IMR-90 (cell line): ENCODE data around the gene EPAS1. TPM values are rescaled to one million over a fixed set of nuclear protein-coding genes. Genes with fewer than 3 reads are reported as not detected.

Experiments
- ATAC-seq: fragments of 200-7000 bp; cut with Tn5 transposase; 2 replicates; pipeline ENCODE4 v1.9.1; 2020; ENCODE audit warnings: low read depth, mild to moderate bottlenecking, moderate library complexity
- BruUV-seq: library from RNA; stranded (reverse); fragments of 400-500 nt; replicated peaks from 2 replicates; lab custom pipeline; 2021; lab: Mats Ljungman, UMichigan
- CTCF ChIA-PET: fragments of 300-600 bp; formaldehyde crosslinking; extraction: SDS; loops from one replicate; lab custom pipeline; 2021; ENCODE audit warnings: antibody characterized with exemption; lab: Yijun Ruan, JAX
- POLR2A ChIA-PET: fragments of 300-600 bp; sonication (Branson Sonifier 250); formaldehyde crosslinking; loops from one replicate; lab custom pipeline; 2022; ENCODE audit warnings: antibody characterized with exemption; ENCODE audit not compliant: unreplicated experiment; lab: Charles Lee
- DNase-seq: peaks from one replicate; pipeline ENCODE4 v3.0.0; 2013
- H2AFZ ChIP-seq: replicated peaks from 2 replicates; pipeline ENCODE3; 2013; ENCODE audit warnings: low read length, mild to moderate bottlenecking; ENCODE audit not compliant: poor library complexity
- H2AK5ac ChIP-seq: 2 replicates; pipeline ENCODE4 v1.6.1; 2013; ENCODE audit warnings: low read depth, low read length, inconsistent platforms
- H2AK9ac ChIP-seq: replicated peaks from 2 replicates; pipeline ENCODE3; 2013; ENCODE audit warnings: mild to moderate bottlenecking, low read depth, low read length, moderate library complexity; ENCODE audit not compliant: poor library complexity
- H2BK120ac ChIP-seq: 2 replicates; pipeline ENCODE4 v1.6.1; 2013; ENCODE audit warnings: low read depth, low read length, inconsistent platforms
- H2BK15ac ChIP-seq: 3 replicates; pipeline ENCODE4 v1.6.1; 2013; ENCODE audit warnings: low read depth, low read length, inconsistent platforms
- H2BK20ac ChIP-seq: 2 replicates; pipeline ENCODE4 v1.6.1; 2013; ENCODE audit warnings: low read depth, mild to moderate bottlenecking, inconsistent platforms, low read length, moderate library complexity
- H2BK5ac ChIP-seq: 2 replicates; pipeline ENCODE4 v1.6.1; 2013; ENCODE audit warnings: mild to moderate bottlenecking, low read depth, low read length, inconsistent platforms; ENCODE audit not compliant: poor library complexity, severe bottlenecking
- H3K14ac ChIP-seq: replicated peaks from 2 replicates; pipeline ENCODE4 v1.6.1; 2013; ENCODE audit warnings: low read depth, low read length, inconsistent platforms
- H3K18ac ChIP-seq: 2 replicates; pipeline ENCODE4 v1.6.1; 2013; ENCODE audit warnings: low read depth, low read length, control low read depth
- H3K23ac ChIP-seq: 2 replicates; pipeline ENCODE4 v1.6.1; 2013; ENCODE audit warnings: low read depth, low read length, inconsistent platforms
- H3K27ac ChIP-seq: 2 replicates; pipeline ENCODE4 v1.5.1; 2013; ENCODE audit warnings: mild to moderate bottlenecking, control low read depth, low read length; ENCODE audit not compliant: insufficient read depth
- H3K27me3 ChIP-seq: 2 replicates; pipeline ENCODE4 v1.6.1; 2013; ENCODE audit warnings: low read length; ENCODE audit not compliant: control insufficient read depth, insufficient read depth
- H3K36me3 ChIP-seq: 2 replicates; pipeline ENCODE4 v1.6.1; 2013; ENCODE audit warnings: low read length, mixed read lengths; ENCODE audit not compliant: control insufficient read depth, insufficient read depth
- H3K4ac ChIP-seq: 2 replicates; pipeline ENCODE4 v1.6.1; 2013; ENCODE audit warnings: low read depth, low read length, inconsistent platforms
- H3K4me1 ChIP-seq: 2 replicates; pipeline ENCODE4 v1.6.1; 2013; ENCODE audit warnings: low read length, mixed read lengths; ENCODE audit not compliant: control insufficient read depth, insufficient read depth
- H3K4me2 ChIP-seq: 2 replicates; pipeline ENCODE4 v1.6.1; 2013; ENCODE audit warnings: low read depth, mild to moderate bottlenecking, control low read depth, low read length, moderate library complexity
- H3K4me3 ChIP-seq: 2 replicates; pipeline ENCODE4 v1.5.1; 2013; ENCODE audit warnings: low read depth, mild to moderate bottlenecking, control low read depth, low read length, moderate library complexity; ENCODE audit not compliant: insufficient read depth
- H3K56ac ChIP-seq: 2 replicates; pipeline ENCODE4 v1.6.1; 2013; ENCODE audit warnings: low read length, inconsistent platforms; ENCODE audit not compliant: insufficient read depth; ENCODE audit errors: extremely low read depth
- H3K79me1 ChIP-seq, 2 experiments: 2 replicates each; pipeline ENCODE4 v1.6.1; 2013; ENCODE audit warnings: low read length in 2 of 2, inconsistent platforms in 1 of 2, low read depth in 1 of 2
- H3K9ac ChIP-seq: 2 replicates; pipeline ENCODE4 v1.6.1; 2013; ENCODE audit warnings: low read depth, low read length, control low read depth
- H3K9me1 ChIP-seq: 2 replicates; pipeline ENCODE4 v1.6.1; 2013; ENCODE audit warnings: low read length, inconsistent platforms; ENCODE audit not compliant: insufficient read depth
- H3K9me3 ChIP-seq: 2 replicates; pipeline ENCODE4 v1.6.1; 2013; ENCODE audit warnings: low read length; ENCODE audit not compliant: control insufficient read depth, insufficient read depth
- H4K20me1 ChIP-seq: 2 replicates; pipeline ENCODE4 v1.6.1; 2013; ENCODE audit warnings: low read length, inconsistent platforms; ENCODE audit not compliant: insufficient read depth
- H4K5ac ChIP-seq: 2 replicates; pipeline ENCODE4 v1.6.1; 2013; ENCODE audit warnings: mild to moderate bottlenecking, low read depth, low read length, control low read depth
- H4K8ac ChIP-seq, 2 experiments: 2 replicates each; pipeline ENCODE4 v1.6.1; 2013; ENCODE audit warnings: low read depth in 2 of 2, low read length in 2 of 2, control low read depth in 1 of 2, inconsistent platforms in 1 of 2
- H4K91ac ChIP-seq: 2 replicates; pipeline ENCODE4 v1.6.1; 2013; ENCODE audit warnings: low read depth, low read length, inconsistent platforms; ENCODE audit not compliant: insufficient read depth
- BHLHE40 ChIP-seq: fragments of 150-350 bp; IDR thresholded peaks from 2 replicates; pipeline ENCODE4 v1.6.1; 2016; ENCODE audit warnings: mild to moderate bottlenecking, low read depth, low read length
- CEBPB ChIP-seq: IDR thresholded peaks from 2 replicates; pipeline ENCODE4 v1.6.1; 2012; ENCODE audit warnings: low read depth, low read length, improper control_type of control experiment
- CHD1 ChIP-seq: IDR thresholded peaks from 2 replicates; pipeline ENCODE4 v1.6.1; 2012; ENCODE audit warnings: low read depth, low read length, improper control_type of control experiment
- CTCF ChIP-seq: conservative IDR thresholded peaks from 2 replicates; pipeline ENCODE4 v1.5.1; 2012; ENCODE audit warnings: mild to moderate bottlenecking, low read depth, low read length, improper control_type of control experiment
- FOS ChIP-seq: fragments of 150-350 bp; IDR thresholded peaks from 2 replicates; pipeline ENCODE4 v1.6.1; 2016; ENCODE audit warnings: low read depth, low read length
- MAFK ChIP-seq: IDR thresholded peaks from 2 replicates; pipeline ENCODE4 v1.6.1; 2012; ENCODE audit warnings: low read depth, low read length, improper control_type of control experiment
- MAZ ChIP-seq: IDR thresholded peaks from 2 replicates; pipeline ENCODE4 v1.6.1; 2012; ENCODE audit warnings: low read depth, mild to moderate bottlenecking, low read length, improper control_type of control experiment, moderate library complexity, borderline replicate concordance
- MXI1 ChIP-seq: IDR thresholded peaks from 2 replicates; pipeline ENCODE4 v1.6.1; 2012; ENCODE audit warnings: low read depth, mild to moderate bottlenecking, low read length, moderate library complexity, borderline replicate concordance
- NFE2L2 ChIP-seq: fragments of 150-350 bp; IDR thresholded peaks from 2 replicates; pipeline ENCODE4 v1.6.1; 2016; ENCODE audit warnings: low read depth, mild to moderate bottlenecking, low read length
- POLR2A ChIP-seq: IDR thresholded peaks from 2 replicates; pipeline ENCODE4 v1.6.1; 2012; ENCODE audit warnings: mild to moderate bottlenecking, low read depth, low read length
- RAD21 ChIP-seq: IDR thresholded peaks from 2 replicates; pipeline ENCODE4 v1.6.1; 2012; ENCODE audit warnings: low read length, improper control_type of control experiment
- RCOR1 ChIP-seq: IDR thresholded peaks from 2 replicates; pipeline ENCODE4 v1.6.1; 2012; ENCODE audit warnings: mild to moderate bottlenecking, low read length, improper control_type of control experiment; ENCODE audit not compliant: insufficient replicate concordance
- RFX5 ChIP-seq: IDR thresholded peaks from 2 replicates; pipeline ENCODE4 v1.8.0; 2012; ENCODE audit warnings: low read depth, mild to moderate bottlenecking, low read length, moderate library complexity
- SMC3 ChIP-seq: fragments of 150-350 bp; IDR thresholded peaks from 2 replicates; pipeline ENCODE4 v1.6.1; 2016; ENCODE audit warnings: low read depth, mild to moderate bottlenecking, antibody characterized with exemption, low read length, moderate library complexity
- USF2 ChIP-seq: fragments of 150-350 bp; IDR thresholded peaks from 2 replicates; pipeline ENCODE4 v1.6.1; 2017; ENCODE audit warnings: mild to moderate bottlenecking, antibody characterized with exemption, low read length, low read depth
- WGBS, 2 experiments: methylation state at CpG; one replicate each; pipeline versions ENCODE4 v1.1.5 to v1.1.7; 2013; ENCODE audit warnings: missing lambda C conversion rate in 2 of 2; ENCODE audit not compliant: insufficient read length in 1 of 2; ENCODE audit errors: extremely low coverage in 2 of 2; 5-methylcytosine and 5-hydroxymethylcytosine counted together
- dilution Hi-C: fragments of 300-500 bp; cut with HindIII; formaldehyde crosslinking; loops from one replicate; pipeline ENCODE4 v1.14.3; 2018; ENCODE audit warnings: low sequenced_read_pairs; ENCODE audit not compliant: unreplicated experiment
- in situ Hi-C: fragments of 300-500 bp; cut with MboI; formaldehyde crosslinking; loops from 3 replicates; pipeline ENCODE4 v1.14.3; 2019; ENCODE audit warnings: low sequenced_read_pairs, inconsistent platforms, mixed read lengths
- intact Hi-C: fragments of 100-400 bp; cut with micrococcal nuclease; formaldehyde crosslinking; loops from 2 replicates; pipeline ENCODE4 v1.10.0; 2022
- polyA plus RNA-seq, 3 experiments: library from polyadenylated mRNA; depleted of rRNA; stranded (reverse); fragments of >200 nt; gene quantifications; 2 replicates each; pipeline ENCODE4 v1.2.3, GENCODE V29; 2012; ENCODE audit warnings: low replicate concordance in 1 of 3
- total RNA-seq: library from RNA; depleted of rRNA; stranded (reverse); fragments of >200 nt; gene quantifications from 2 replicates; pipeline ENCODE4 v1.2.3, GENCODE V29; 2012
- TF ChIP-seq, protein P1 (sequence below): fragments of 150-350 bp; IDR thresholded peaks from 2 replicates; pipeline ENCODE4 v1.6.1; 2016; ENCODE audit warnings: low read depth, mild to moderate bottlenecking, low read length, moderate library complexity, borderline replicate concordance

EPAS1 gene
- total and polyA plus RNA-seq, 2 of the 4 experiments (the other 2 are of a cell fraction) = 40.7 to 120 TPM

DNA sequence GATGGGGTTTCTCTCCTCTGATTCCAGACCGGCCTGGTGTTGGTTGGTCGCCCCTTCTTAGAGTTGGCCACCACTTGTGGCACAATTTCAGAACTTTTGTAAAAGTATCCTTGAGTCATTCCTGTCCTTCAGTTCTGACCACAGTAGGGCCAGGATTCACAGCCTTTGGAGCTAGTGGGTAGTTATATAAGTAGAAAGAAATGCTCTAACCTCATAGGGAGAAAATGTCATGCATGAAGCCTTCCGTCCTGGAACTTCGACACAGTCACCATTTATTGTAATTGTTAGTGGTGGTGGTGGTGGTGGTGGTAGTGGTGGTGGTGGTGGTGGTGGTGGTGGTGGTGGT, 65.4 kb downstream of the EPAS1 start:
- peaks cover 19% of the 10 kb centered on the region for H3K4me1 ChIP-seq
- no peaks in the 10 kb centered on the region for H3K9me3 ChIP-seq
- no peak overlapping the region for H2BK15ac ChIP-seq
- no peak overlapping the region for H3K4me2 ChIP-seq
- H4K8ac ChIP-seq = peak overlapping the region in 1 of 2 experiments; percentile 20; a peak in 1 of 4 replicates
- in situ Hi-C loops = loop anchor here (5.0 to 25.0 kb wide), 2 partner anchors 55 to 350 kb away; no protein-coding TSS in a partner anchor
- H2BK5ac ChIP-seq = no peak overlapping the region
- WGBS, 2 experiments = no CpG with 5 or more reads among the region's 4 CpGs
- H4K91ac ChIP-seq = no peak overlapping the region
- no peak overlapping the region for H3K56ac ChIP-seq
- dilution Hi-C loops = no loop called here
- intact Hi-C loops = loop anchor here (2.0 kb wide), 1 partner anchor 184 kb away; no protein-coding TSS in a partner anchor
- H4K20me1 ChIP-seq = peaks cover 19% of the 10 kb centered on the region; the same call in 1 of the 2 replicates
- peak overlapping the region; percentile 12; the same call in 1 of the 2 replicates for H3K23ac ChIP-seq
- no peak for TF ChIP-seq RFX5
- TF ChIP-seq POLR2A = no peak
- TF ChIP-seq SMC3 = no peak
- TF ChIP-seq MXI1 = no peak
- no peak for TF ChIP-seq CHD1
- TF ChIP-seq FOS = no peak
- TF ChIP-seq RCOR1 = no peak
- TF ChIP-seq MAFK = no peak
- TF ChIP-seq, protein P1, sequence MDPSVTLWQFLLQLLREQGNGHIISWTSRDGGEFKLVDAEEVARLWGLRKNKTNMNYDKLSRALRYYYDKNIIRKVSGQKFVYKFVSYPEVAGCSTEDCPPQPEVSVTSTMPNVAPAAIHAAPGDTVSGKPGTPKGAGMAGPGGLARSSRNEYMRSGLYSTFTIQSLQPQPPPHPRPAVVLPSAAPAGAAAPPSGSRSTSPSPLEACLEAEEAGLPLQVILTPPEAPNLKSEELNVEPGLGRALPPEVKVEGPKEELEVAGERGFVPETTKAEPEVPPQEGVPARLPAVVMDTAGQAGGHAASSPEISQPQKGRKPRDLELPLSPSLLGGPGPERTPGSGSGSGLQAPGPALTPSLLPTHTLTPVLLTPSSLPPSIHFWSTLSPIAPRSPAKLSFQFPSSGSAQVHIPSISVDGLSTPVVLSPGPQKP = no peak
- TF ChIP-seq CTCF = no peak
- TF ChIP-seq BHLHE40 = no peak
- TF ChIP-seq USF2 = no peak
- TF ChIP-seq MAZ = no peak
- TF ChIP-seq RAD21 = no peak
- TF ChIP-seq CEBPB = no peak
- no peak for TF ChIP-seq NFE2L2
- BruUV-seq = no TSS peak
- H3K4ac ChIP-seq = no peak overlapping the region; the same call in 1 of the 2 replicates
- 0 out of 2 replicates have a peak overlapping the region, but pooled peaks have one; percentile 30 for H3K14ac ChIP-seq
- H3K36me3 ChIP-seq = peaks cover 55% of the 10 kb centered on the region
- peak; percentile 24 for DNase-seq
- peak overlapping the region; percentile 18; the same call in 1 of the 2 replicates for H2AK5ac ChIP-seq
- H2BK120ac ChIP-seq = no peak overlapping the region
- no peak overlapping the region for H3K9ac ChIP-seq
- H2AK9ac ChIP-seq = peak overlapping the region; percentile 23
- ChIA-PET CTCF (interaction anchor here (0.8 to 1.6 kb wide), 2 partner anchors 35 to 98 kb away, joined by 3 read pairs; no protein-coding TSS in a partner anchor), POLR2A (interaction anchor here (0.5 kb wide), 1 partner anchor 64 kb away, joined by 7 read pairs; no protein-coding TSS in a partner anchor)
- H3K27me3 ChIP-seq = no peaks in the 10 kb centered on the region
- H3K4me3 ChIP-seq = no peak overlapping the region
- ATAC-seq = no peak
- H2AFZ ChIP-seq = no peak overlapping the region
- peaks cover 31 to 82% of the 10 kb centered on the region in 2 experiments for H3K79me1 ChIP-seq
- no peak overlapping the region for H4K5ac ChIP-seq
- peak overlapping the region; percentile 26; the same call in 1 of the 2 replicates for H3K27ac ChIP-seq
- peaks cover 28% of the 10 kb centered on the region for H3K9me1 ChIP-seq
- H2BK20ac ChIP-seq = no peak overlapping the region
- 0 out of 2 replicates have a peak overlapping the region, but pooled peaks have one; percentile 44 for H3K18ac ChIP-seq
